G401 (cell line): ENCODE measurements around the gene ATP6V0E1. TPM values are rescaled to one million over a fixed set of nuclear protein-coding genes. Genes with fewer than 3 reads are reported as not detected.

ENCODE experiments used
- DNase-seq: peaks from one replicate; pipeline ENCODE4 v3.0.0-alpha.2; 2015; ENCODE audit warnings: low spot score
- in situ Hi-C: cut with HindIII; loops from 2 replicates; pipeline ENCODE4 v1.10.0; 2016; ENCODE audit warnings: low sequenced_read_pairs, mixed read lengths
- total RNA-seq: library from RNA; depleted of rRNA; stranded (reverse); fragments of >200 nt; shearing (Covaris generic); gene quantifications from 2 replicates; pipeline ENCODE4 v1.2.3, GENCODE V29; 2014; rRNA removed

ATP6V0E1 gene
- 102 and 126 TPM in 2 replicates for total RNA-seq

DNA sequence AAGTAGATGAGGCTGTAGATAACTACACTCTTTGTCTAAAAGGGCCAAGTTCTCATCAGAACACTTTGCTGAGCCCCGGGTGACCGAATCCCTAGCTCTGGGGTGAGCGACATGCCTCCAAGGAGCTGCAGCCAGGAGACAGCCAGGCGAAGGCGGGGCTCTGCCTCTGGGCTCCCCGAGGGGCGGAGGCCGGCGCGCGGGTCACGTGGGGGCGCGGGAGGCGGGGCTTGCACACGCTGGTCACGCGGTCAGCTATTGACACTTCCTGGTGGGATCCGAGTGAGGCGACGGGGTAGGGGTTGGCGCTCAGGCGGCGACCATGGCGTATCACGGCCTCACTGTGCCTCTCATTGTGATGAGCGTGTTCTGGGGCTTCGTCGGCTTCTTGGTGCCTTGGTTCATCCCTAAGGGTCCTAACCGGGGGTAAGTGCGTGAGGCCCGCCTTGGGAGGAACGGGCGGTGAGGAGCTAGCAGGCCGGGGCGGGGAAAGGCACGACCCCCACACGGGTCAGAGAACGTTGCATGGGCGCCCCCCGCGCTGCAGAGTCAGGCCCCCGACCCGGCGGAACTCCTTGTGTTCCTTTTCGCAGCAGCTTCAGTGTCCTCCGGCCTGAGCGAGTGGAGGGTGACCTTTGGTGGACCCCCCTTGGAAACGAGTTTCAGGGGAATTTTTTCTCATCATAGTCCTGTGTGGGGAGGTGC is at the start of gene ATP6V0E1:
TSS of gene ATP6V0E1 (plus strand) at position 230 of the 702 bp plus-strand sequence. CDS start at position 320, 90 bp downstream.
- DNase-seq, result peak; percentile 92
- in situ Hi-C loops, result no loop called here

DNA sequence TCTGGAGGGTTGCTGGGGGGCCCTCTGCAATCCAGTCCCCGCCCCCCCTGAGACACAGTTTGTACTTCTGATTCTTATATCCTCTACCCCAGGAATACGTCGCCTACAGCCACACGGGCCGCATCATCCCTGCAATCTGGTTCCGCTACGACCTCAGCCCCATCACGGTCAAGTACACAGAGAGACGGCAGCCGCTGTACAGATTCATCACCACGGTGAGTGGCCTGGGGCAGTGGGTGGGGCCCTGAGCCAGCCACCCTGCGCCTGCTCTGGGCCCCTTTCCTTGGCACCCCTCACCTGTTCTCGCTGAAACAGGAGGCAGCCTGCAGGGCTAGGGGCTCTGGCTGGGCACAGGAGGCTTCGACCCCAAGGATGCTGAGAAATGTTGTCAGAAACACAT is 48.5 kb upstream of the ATP6V0E1 start:
- in situ Hi-C loops, result no loop called here
- DNase-seq, result no peak

DNA sequence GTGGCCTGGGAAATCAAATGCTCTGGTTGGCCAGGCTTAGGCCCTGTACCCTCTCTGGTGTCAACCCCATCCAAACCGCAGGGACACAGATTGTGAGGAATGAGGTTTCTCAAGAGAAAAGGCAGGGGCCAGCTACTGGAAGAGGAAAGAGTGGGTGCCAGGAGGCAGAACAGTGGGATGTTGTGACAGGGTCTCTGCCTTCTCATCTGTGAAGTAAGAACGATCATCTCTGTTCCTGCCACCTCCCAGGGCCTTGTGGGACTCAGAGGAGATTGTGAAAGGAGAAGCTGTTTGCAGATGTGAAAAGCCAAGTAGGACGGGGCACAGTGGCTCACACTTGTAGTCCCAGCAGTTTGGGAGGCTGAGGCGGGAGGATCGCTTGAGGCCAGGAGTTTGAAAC is 47.2 kb upstream of the ATP6V0E1 start:
- DNase-seq, result no peak
- in situ Hi-C loops, result no loop called here

DNA sequence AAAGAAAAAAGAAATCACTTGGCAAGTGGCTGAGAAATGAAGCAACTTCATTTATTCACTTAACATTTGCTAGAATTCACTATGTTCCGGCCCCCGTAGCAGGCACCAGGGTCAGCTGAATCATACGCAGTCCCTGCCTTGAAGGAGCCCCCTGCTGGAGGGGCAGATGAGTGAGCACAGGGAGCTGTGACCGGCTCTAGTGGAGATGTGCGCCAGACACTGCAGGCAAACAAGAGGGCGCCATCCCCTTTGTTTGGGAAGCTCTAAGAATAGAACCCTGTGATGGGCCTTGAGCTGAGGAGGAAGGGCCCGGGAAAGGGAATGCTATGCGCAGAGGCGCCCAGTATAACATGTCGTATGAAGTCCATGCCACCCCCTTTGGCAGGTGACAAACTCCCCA is 44.5 kb upstream of the ATP6V0E1 start:
- in situ Hi-C loops, result no loop called here
- DNase-seq, result no peak

DNA sequence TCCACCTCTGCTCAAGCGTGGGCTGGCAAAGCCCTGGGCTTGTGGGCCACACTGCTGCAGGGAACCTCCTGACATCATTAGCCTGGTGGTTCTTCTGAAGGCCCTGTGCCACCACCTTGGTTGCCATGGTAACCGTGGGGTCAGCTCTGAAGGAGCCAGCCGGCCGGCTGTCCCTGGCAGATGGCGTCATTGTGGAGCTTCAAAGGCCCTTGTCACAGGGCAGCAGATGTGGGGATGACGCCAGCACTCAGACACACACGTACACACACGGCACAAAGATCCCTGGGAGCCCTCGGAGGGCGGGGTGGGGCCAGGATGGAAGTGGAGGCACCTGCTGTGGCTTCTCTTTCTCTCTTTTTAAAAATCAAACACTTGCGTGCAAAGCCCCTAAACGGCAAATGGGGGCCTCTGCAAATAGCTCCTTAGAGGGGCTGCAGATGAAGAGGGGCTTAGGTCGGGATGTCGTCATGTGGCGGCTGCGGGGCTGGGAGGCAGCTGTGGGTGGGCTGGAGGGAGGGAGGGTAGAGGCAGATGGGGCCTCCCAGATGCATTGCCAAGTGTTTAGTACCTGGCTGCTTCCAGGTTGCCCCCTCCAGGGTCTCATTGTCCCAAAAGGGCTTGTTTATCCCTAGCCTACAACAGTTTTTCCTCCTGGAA is 43.8 kb upstream of the ATP6V0E1 start:
- in situ Hi-C loops, result no loop called here
- peak; percentile 93 for DNase-seq

DNA sequence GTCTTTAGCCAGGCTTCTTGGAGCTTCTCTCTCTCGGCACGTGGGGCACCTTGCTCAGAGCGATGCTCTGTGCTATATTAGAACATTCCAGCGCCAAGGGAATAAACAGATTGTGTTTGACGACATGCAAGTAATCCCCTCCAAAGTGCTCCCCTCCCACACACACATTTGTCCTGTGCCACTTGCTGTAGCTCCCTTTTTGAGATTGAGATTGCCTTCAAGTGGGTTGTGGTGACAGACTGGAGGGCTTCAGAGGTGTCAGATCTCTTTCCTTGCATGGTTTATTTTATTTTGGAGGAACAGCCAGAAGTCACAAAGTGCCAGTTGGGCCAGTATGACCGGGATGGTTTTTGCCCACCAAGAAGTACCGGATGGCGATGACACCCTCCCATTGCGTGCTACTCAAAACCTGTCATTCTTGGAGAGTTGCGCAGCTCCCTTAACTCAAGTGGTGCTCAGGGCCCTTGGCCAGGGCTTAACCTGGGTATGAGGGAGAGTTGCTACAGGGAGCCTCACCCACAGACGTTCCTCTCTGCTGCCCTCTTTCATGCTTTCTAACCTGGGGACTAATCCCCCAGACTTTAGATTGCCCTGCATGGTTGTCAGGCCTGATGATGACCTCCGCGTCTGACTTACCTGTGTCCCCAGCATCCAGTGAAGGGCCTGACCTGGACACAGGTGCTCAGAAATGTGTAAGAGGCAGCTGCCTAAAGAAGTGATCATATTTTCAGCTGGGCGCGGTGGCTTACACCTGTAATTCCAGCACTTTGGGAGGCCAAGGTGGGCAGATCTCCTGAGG is 43.1 kb upstream of the ATP6V0E1 start:
- in situ Hi-C loops, result no loop called here
- DNase-seq, result peak; percentile 52

DNA sequence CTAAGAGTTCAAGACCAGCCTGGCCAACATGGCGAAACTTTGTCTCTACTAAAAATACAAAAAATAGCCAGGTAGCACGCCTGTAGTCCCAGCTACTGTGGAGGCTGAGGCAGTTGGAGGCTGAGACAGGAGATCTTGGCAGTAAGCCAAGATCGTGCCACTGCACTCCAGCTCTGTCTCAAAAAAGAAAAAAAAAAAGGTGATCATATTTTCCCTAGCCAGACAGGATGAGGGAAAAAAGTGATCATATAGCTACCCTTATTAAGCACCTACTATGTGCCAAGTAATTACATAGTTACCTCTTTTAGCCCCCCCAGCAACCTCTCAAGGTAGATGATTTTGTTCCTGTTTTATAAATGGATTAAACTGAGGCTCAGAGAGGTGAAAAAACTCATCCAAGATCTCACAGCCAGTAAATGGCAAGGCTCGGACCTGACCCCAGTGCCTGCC is 42.5 kb upstream of the ATP6V0E1 start:
- in situ Hi-C loops, result no loop called here

DNA sequence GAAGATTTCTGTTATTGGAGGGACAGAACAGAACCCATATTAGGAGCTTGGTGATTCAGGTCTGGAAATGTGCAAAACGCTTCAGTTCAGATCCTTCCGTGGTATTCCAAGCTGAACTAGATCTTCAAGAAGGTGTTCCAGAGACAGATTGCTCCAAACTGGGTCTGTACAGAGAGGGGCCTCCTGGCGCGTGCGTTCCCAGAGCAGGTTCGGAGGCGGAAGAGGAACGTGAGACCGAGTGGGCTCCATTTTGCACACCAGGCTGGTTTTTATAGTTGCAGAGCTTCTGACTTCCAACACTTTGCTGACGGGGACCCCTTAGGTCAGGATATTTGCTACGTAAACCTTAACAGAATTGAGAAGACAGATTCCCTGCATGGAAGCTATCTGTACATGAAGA is 41.0 kb upstream of the ATP6V0E1 start:
- no peak for DNase-seq
- in situ Hi-C loops, result no loop called here

More for the DNA sequence above, 42.5 kb upstream of the ATP6V0E1 start:
- DNase-seq, result peak; percentile 51

DNA sequence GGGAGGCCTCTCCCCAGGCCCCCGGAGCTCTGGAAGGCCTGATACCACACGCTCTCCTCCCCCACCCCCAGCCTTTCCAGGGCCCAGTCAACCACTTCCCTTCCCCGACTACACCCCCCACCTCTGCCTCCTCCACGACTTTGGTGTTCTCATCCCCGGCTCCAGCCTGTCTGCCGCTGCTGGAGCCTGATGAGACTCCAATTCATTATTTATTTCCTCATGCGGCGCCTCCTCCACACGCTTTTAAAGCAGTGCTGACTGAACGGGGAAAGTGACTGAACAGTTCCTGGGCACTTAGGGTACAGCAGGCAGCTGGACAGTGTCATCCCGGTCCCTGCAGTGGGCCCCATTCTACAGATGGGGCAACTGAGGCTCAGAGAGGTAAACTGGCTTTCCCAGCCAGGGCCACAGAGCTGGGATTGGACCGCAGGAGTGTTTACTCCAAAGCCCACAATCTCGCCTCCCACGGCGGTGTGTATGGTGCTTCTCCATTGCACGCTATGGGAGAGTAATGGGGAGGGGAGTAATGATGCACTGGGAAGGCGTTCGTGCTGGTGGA is 40.2 kb upstream of the ATP6V0E1 start:
- in situ Hi-C loops, result no loop called here
- DNase-seq, result no peak

DNA sequence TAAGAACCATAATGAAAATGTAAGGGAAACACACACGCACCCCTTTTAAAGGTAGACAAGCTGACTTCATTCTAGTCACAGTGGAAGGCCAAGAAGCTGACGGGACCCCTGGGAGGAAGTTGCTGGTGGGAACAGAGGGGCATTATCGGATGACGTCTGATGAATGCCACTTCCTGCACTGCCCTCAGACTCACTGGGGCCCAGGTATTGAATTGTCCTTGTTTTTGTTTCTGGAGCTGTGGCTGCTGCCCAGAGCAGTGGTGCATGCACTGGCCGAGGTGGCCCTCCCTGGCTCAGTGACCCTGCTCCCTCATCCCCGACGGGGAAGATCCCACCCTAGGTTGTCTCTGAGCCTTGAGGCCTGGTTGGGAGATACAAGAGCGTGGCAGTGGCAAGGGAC is 39.7 kb upstream of the ATP6V0E1 start:
- in situ Hi-C loops, result no loop called here
- DNase-seq, result no peak

DNA sequence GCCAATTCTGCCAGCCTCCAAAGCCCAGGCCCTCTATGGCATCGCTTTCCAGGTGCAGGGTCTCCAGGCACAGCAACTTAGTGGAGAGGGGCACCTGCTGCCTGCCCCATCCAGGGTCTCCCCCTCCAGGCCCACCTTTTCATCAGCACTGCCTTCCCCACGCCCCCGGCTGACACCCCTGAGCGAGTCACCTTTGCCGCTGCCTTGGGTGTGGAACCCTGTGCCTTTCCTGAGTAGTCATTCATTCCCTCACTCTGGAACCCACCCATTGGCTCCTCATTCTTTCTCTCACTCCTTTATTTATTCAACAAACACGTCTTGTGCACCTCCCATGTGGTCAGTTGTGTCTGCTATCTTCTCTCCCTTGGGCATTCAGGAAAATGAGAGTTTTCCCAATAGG is 38.8 kb upstream of the ATP6V0E1 start:
- DNase-seq, result no peak
- in situ Hi-C loops, result no loop called here

DNA sequence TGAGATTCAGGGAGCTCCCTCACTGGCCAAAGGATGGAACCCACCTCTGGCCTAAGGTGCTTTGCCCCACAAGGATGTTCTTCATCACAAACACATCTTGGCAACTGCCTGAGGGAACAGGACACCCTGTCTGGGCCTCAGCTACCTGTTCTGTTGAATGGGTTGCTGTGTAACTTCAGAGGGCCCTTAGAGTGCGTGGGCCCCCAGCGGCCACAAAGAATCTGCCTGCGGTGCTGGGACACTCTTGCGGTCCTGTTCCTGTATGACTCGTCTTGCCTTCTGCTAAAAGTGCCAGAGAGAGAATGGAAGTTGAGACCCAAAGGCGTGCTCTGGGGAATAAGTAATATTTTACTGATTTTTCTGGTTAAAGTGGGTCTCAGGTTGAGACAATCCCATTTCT is 38.4 kb upstream of the ATP6V0E1 start:
- no peak for DNase-seq
- in situ Hi-C loops, result no loop called here

DNA sequence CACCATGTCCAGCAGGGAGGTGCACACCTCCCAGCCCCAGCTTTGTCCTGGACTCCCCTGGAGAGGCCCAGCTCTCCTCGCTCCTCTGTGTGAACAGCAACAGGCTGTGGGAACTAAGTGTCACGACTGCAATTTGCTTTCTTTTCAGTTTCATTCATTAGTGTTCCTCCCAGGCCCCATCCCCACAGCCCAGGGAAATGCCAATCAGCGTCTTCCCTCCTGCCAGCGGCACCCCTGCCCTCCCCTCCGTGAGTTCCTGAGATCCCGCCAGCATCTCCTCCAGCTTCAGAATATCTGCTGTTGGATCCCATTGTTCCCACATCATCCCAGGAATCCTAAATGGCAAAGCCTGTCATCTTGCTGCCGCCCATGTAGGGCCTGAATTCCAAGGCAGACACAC is 37.4 kb upstream of the ATP6V0E1 start:
- in situ Hi-C loops, result no loop called here
- no peak for DNase-seq

DNA sequence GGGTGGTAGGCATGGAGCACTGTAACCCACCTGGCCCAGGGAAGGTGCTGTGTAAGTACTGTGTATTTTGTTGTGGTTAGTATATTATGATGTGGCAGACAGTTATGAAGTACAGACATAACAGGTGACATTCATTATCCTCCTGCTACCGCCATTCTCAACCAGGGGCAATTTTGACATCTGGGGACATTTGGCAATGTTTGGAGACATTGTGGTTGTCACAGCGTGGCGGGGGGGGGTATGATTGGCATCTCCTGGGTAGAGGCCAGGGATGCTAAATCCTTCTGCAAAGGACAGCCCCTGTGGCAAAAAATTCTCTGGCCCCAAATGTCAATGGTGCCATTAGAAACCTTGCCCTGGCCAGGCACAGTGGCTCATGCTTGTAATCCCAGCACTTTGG is 34.1 kb upstream of the ATP6V0E1 start:
- no peak for DNase-seq
- in situ Hi-C loops, result no loop called here

DNA sequence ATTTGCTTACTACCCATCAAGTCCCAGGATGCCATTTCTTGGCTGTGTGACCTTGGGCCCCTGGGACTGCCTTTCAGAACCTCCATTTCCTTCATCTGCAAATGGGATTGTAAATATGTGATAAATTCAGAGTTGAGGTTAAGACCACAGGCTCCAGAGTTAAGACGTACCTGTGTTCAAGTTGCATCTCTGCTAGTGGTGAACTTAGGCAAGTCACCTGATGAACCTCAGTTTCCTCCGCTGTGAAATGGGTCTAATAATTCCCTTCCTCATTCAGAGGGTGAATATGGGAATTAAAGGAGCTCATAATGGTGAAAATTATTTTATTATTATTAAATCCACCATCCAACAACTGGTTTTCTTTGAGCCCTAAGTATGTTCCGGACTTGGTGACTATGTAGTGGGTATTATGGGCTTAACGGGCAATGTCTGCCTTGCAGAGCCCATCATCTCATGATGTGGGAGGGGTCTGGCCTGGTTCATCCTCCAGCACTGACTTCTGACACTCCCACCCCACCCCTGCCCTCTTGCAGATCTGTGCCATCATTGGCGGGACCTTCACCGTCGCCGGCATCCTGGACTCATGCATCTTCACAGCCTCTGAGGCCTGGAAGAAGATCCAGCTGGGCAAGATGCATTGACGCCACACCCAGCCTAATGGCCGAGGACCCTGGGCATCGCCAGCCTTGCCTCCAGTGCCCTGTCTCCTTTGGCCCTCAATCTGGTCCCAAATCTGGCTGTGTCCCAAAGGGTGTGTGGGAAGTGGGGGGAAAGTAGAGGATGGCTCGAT is 33.2 kb upstream of the ATP6V0E1 start:
- DNase-seq, result no peak
- in situ Hi-C loops, result no loop called here

DNA sequence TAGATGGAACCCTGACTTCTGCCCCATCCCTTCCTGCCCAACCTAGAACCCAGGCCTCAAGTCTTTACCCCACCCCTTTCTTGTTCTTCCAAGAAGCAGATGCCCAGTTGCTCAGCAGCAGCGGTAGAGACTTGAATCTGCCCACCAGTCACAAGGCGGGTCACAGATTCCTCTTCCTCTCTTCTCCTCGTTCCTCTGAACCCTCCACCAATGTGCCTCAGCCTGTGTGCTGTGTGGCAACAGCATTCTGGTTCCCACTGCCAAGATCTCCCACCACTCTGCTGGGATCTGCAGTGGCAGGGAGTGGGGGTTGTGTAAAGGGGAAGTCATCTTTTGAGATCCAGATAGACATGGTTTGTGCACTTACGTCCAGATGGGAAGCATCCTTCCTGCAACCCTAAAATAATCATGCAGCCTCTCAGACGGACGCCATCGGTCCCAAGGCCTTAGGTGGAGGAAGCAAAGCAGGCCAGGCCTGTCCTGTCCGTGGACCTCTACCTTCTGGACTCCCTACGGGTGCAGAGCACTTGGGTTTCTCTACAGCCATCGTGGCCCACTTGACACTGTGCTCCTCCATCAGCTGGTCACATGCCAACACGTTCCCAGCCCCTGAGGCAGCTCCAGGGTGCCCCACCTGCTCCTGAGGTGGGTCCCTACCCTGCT is 32.1 kb upstream of the ATP6V0E1 start:
- DNase-seq, result no peak
- in situ Hi-C loops, result no loop called here

DNA sequence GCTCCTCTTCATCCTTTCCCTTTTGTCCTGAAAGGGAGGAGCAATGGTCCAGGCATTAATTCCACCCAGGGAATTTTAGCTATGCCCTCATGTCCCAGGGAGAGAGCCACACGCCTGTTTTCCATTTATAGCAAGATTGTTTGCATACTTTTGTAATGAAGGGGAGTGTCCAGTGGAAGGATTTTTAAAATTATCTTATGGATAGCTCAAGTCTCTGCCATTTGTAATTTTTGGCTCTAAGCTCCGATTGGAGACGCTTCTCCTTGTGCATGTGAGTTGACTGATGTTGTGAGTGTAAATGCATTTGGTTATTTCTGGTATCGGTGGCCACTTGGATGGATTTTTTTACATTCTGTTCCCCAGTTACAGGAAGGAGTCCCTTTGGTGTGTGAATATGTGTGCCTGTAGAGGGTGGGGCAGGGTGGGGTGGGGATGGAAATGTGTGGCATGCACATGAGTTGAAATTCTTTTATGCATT is 31.5 kb upstream of the ATP6V0E1 start:
- in situ Hi-C loops, result no loop called here
- DNase-seq, result no peak
